OCI-LY7 (cell line): ENCODE measurements around the gene TPH1.

Experiments
- EZH2phosphoT487 ChIP-seq: fragments of 200-600 bp; sonication (generic); IDR thresholded peaks from 2 replicates; pipeline ENCODE4 v1.6.1; 2018; ENCODE audit warnings: low read depth, borderline replicate concordance, mild to moderate bottlenecking, mixed run types, antibody characterized with exemption, low read length, moderate library complexity, mixed read lengths
- TF ChIP-seq, protein P1 (sequence below): fragments of 200-600 bp; sonication (generic); conservative IDR thresholded peaks from 2 replicates; pipeline ENCODE4 v1.5.1; 2014; ENCODE audit warnings: mild to moderate bottlenecking, antibody characterized with exemption, low read length, moderate library complexity, mixed read lengths

- TF ChIP-seq, protein P1, sequence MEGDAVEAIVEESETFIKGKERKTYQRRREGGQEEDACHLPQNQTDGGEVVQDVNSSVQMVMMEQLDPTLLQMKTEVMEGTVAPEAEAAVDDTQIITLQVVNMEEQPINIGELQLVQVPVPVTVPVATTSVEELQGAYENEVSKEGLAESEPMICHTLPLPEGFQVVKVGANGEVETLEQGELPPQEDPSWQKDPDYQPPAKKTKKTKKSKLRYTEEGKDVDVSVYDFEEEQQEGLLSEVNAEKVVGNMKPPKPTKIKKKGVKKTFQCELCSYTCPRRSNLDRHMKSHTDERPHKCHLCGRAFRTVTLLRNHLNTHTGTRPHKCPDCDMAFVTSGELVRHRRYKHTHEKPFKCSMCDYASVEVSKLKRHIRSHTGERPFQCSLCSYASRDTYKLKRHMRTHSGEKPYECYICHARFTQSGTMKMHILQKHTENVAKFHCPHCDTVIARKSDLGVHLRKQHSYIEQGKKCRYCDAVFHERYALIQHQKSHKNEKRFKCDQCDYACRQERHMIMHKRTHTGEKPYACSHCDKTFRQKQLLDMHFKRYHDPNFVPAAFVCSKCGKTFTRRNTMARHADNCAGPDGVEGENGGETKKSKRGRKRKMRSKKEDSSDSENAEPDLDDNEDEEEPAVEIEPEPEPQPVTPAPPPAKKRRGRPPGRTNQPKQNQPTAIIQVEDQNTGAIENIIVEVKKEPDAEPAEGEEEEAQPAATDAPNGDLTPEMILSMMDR, result no peak
- no peak for TF ChIP-seq EZH2phosphoT487
These were observed 23.6 kb downstream of the TPH1 start for GRCh38 chr11:18022419-18022818.
